ENCODE results near the gene ULK1.

- no peak for TF ChIP-seq CTCF (IDR thresholded peaks at IDR 0.05)
- no peak for TF ChIP-seq EP300 (IDR thresholded peaks at IDR 0.05)
- TF ChIP-seq POLR2A (IDR thresholded peaks at IDR 0.05), result no peak
These were observed 28.8 kb downstream of the ULK1 start for GRCh38 chr12:131923260-131923659.

Measured in ovary (tissue), 3 donors.